Measurements from ENCODE around the gene PML.
A peak's percentile ranks its signal among the peaks of the same experiment; 100 is the strongest.

Gene PML

GRCh38 chr15:73984208-73984979, 10.1 kb upstream of the PML start:
- Mint-ChIP-seq H3K27ac (no peak overlapping the region), H3K4me3 (no peak overlapping the region)

GRCh38 chr15:73985101-73985873, 9.2 kb upstream of the PML start:
- Mint-ChIP-seq H3K27me3 (ENCODE audit: low read depth) (no peaks in the 10 kb centered on the region), H3K36me3 (ENCODE audit: low read depth) (peaks cover 7% of the 10 kb centered on the region), H3K4me3 (no peak overlapping the region), H3K9me3 (no peaks in the 10 kb centered on the region), H3K4me1 (ENCODE audit: low read depth) (peaks cover 23% of the 10 kb centered on the region), H3K27ac (peak overlapping the region; percentile 35)
- DNase-seq (ENCODE audit: low spot score), result no peak

More at GRCh38 chr15:73984208-73984979, 10.1 kb upstream of the PML start:
- H3K9me3 Mint-ChIP-seq, result no peaks in the 10 kb centered on the region
- DNase-seq (ENCODE audit: low spot score), result no peak
- H3K4me1 Mint-ChIP-seq (ENCODE audit: low read depth), result peaks cover 21% of the 10 kb centered on the region
- H3K27me3 Mint-ChIP-seq (ENCODE audit: low read depth), result no peaks in the 10 kb centered on the region
- H3K36me3 Mint-ChIP-seq (ENCODE audit: low read depth), result peaks cover 7% of the 10 kb centered on the region

GRCh38 chr15:73986055-73986775, 8.3 kb upstream of the PML start:
- no peak overlapping the region for H3K4me3 Mint-ChIP-seq
- H3K27me3 Mint-ChIP-seq (ENCODE audit: low read depth), result no peaks in the 10 kb centered on the region
- peaks cover 19% of the 10 kb centered on the region for H3K4me1 Mint-ChIP-seq (ENCODE audit: low read depth)
- peak overlapping the region; percentile 31 for H3K27ac Mint-ChIP-seq
- peaks cover 7% of the 10 kb centered on the region for H3K36me3 Mint-ChIP-seq (ENCODE audit: low read depth)
- no peaks in the 10 kb centered on the region for H3K9me3 Mint-ChIP-seq
- no peak for DNase-seq (ENCODE audit: low spot score)

- Mint-ChIP-seq H3K9me3 (no peaks in the 10 kb centered on the region), H3K27ac (no peak overlapping the region), H3K27me3 (ENCODE audit: low read depth) (no peaks in the 10 kb centered on the region), H3K4me3 (no peak overlapping the region), H3K36me3 (ENCODE audit: low read depth) (peaks cover 7% of the 10 kb centered on the region), H3K4me1 (ENCODE audit: low read depth) (peaks cover 17% of the 10 kb centered on the region)
- no peak for DNase-seq (ENCODE audit: low spot score)
Observed at GRCh38 chr15:73986776-73987056, 7.8 kb upstream of the PML start.

- Mint-ChIP-seq H3K4me3 (no peak overlapping the region), H3K9me3 (no peaks in the 10 kb centered on the region), H3K27me3 (ENCODE audit: low read depth) (no peaks in the 10 kb centered on the region), H3K4me1 (ENCODE audit: low read depth) (peaks cover 12% of the 10 kb centered on the region), H3K36me3 (ENCODE audit: low read depth) (peaks cover 7% of the 10 kb centered on the region), H3K27ac (no peak overlapping the region)
- DNase-seq (ENCODE audit: low spot score), result no peak
Observed at GRCh38 chr15:73987250-73987649, 7.3 kb upstream of the PML start.

- Mint-ChIP-seq H3K4me3 (no peak overlapping the region), H3K36me3 (ENCODE audit: low read depth) (peaks cover 7% of the 10 kb centered on the region), H3K9me3 (no peaks in the 10 kb centered on the region), H3K27ac (no peak overlapping the region), H3K27me3 (ENCODE audit: low read depth) (no peaks in the 10 kb centered on the region), H3K4me1 (ENCODE audit: low read depth) (peaks cover 15% of the 10 kb centered on the region)
- no peak for DNase-seq (ENCODE audit: low spot score)
Observed at GRCh38 chr15:73987681-73988444, 6.7 kb upstream of the PML start.

GRCh38 chr15:73988445-73988969, 6.0 kb upstream of the PML start:
- DNase-seq (ENCODE audit: low spot score), result no peak
- no peaks in the 10 kb centered on the region for H3K27me3 Mint-ChIP-seq (ENCODE audit: low read depth)
- no peak overlapping the region for H3K4me3 Mint-ChIP-seq
- H3K36me3 Mint-ChIP-seq (ENCODE audit: low read depth), result peaks cover 7% of the 10 kb centered on the region
- no peak overlapping the region for H3K27ac Mint-ChIP-seq
- H3K9me3 Mint-ChIP-seq, result no peaks in the 10 kb centered on the region
- H3K4me1 Mint-ChIP-seq (ENCODE audit: low read depth), result peaks cover 18% of the 10 kb centered on the region

GRCh38 chr15:73989001-73989798, 5.3 kb upstream of the PML start:
- peaks cover 5% of the 10 kb centered on the region for H3K36me3 Mint-ChIP-seq (ENCODE audit: low read depth)
- no peaks in the 10 kb centered on the region for H3K9me3 Mint-ChIP-seq
- no peaks in the 10 kb centered on the region for H3K27me3 Mint-ChIP-seq (ENCODE audit: low read depth)
- H3K4me1 Mint-ChIP-seq (ENCODE audit: low read depth), result peaks cover 25% of the 10 kb centered on the region
- no peak for DNase-seq (ENCODE audit: low spot score)
- H3K4me3 Mint-ChIP-seq, result no peak overlapping the region
- H3K27ac Mint-ChIP-seq, result no peak overlapping the region

- DNase-seq (ENCODE audit: low spot score), result no peak
- no peaks in the 10 kb centered on the region for H3K27me3 Mint-ChIP-seq (ENCODE audit: low read depth)
- H3K4me1 Mint-ChIP-seq (ENCODE audit: low read depth), result peaks cover 29% of the 10 kb centered on the region
- peak overlapping the region; percentile 84 for H3K4me3 Mint-ChIP-seq
- peaks cover 8% of the 10 kb centered on the region for H3K36me3 Mint-ChIP-seq (ENCODE audit: low read depth)
- no peak overlapping the region for H3K27ac Mint-ChIP-seq
- no peaks in the 10 kb centered on the region for H3K9me3 Mint-ChIP-seq
Observed at GRCh38 chr15:73990250-73991005, 4.1 kb upstream of the PML start.

GRCh38 chr15:73991260-73991659, 3.3 kb upstream of the PML start:
- Mint-ChIP-seq H3K27ac (peak overlapping the region; percentile 39), H3K36me3 (ENCODE audit: low read depth) (peaks cover 10% of the 10 kb centered on the region), H3K4me3 (peak overlapping the region; percentile 84), H3K9me3 (no peaks in the 10 kb centered on the region), H3K27me3 (ENCODE audit: low read depth) (no peaks in the 10 kb centered on the region), H3K4me1 (ENCODE audit: low read depth) (peaks cover 33% of the 10 kb centered on the region)
- DNase-seq (ENCODE audit: low spot score), result no peak

GRCh38 chr15:73991726-73992593, 2.6 kb upstream of the PML start, which contains the start of gene STOML1:
Gene STOML1, minus strand, starts transcription at chr15:73992295. Its CDS starts 72 bp downstream, at chr15:73992223.
- Mint-ChIP-seq H3K4me3 (peak within 1 kb of the TSS; percentile 84), H3K36me3 (ENCODE audit: low read depth) (peaks cover 11% of the 10 kb centered on the region), H3K9me3 (no peaks in the 10 kb centered on the region), H3K27ac (peak within 1 kb of the TSS; percentile 78), H3K4me1 (ENCODE audit: low read depth) (peaks cover 39% of the 10 kb centered on the region), H3K27me3 (ENCODE audit: low read depth) (no peaks in the 10 kb centered on the region)
- peak; percentile 97 for DNase-seq (ENCODE audit: low spot score)

GRCh38 chr15:73992594-73992898, 2.0 kb upstream of the PML start:
- no peak for DNase-seq (ENCODE audit: low spot score)

More at GRCh38 chr15:73992594-73992898, 2.0 kb upstream of the PML start:
- no peaks in the 10 kb centered on the region for H3K27me3 Mint-ChIP-seq (ENCODE audit: low read depth)
- H3K4me1 Mint-ChIP-seq (ENCODE audit: low read depth), result peaks cover 45% of the 10 kb centered on the region
- peaks cover 17% of the 10 kb centered on the region for H3K36me3 Mint-ChIP-seq (ENCODE audit: low read depth)
- peak overlapping the region; percentile 80 for H3K4me3 Mint-ChIP-seq
- H3K27ac Mint-ChIP-seq, result peak overlapping the region; percentile 78
- H3K9me3 Mint-ChIP-seq, result no peaks in the 10 kb centered on the region

Measured in T-helper 2 cell treated with Interferon-gamma antibody and Interleukin-4, amounts not matched to agents 5 μg/mL and 100 μg/mL, for 36 hours (primary cell).